IMR-90 (cell line): ENCODE measurements around the gene ZAR1. TPM values are rescaled to one million over a fixed set of nuclear protein-coding genes. Genes with fewer than 3 reads are reported as not detected.

ENCODE experiments used
- ATAC-seq: fragments of 200-7000 bp; cut with Tn5 transposase; 2 replicates; pipeline ENCODE4 v1.9.1; 2020; ENCODE audit warnings: low read depth, mild to moderate bottlenecking, moderate library complexity
- BruUV-seq: library from RNA; stranded (reverse); fragments of 400-500 nt; replicated peaks from 2 replicates; lab custom pipeline; 2021; lab: Mats Ljungman, UMichigan
- CTCF ChIA-PET: fragments of 300-600 bp; formaldehyde crosslinking; extraction: SDS; loops from one replicate; lab custom pipeline; 2021; ENCODE audit warnings: antibody characterized with exemption; lab: Yijun Ruan, JAX
- POLR2A ChIA-PET: fragments of 300-600 bp; sonication (Branson Sonifier 250); formaldehyde crosslinking; loops from one replicate; lab custom pipeline; 2022; ENCODE audit warnings: antibody characterized with exemption; ENCODE audit not compliant: unreplicated experiment; lab: Charles Lee
- DNase-seq: peaks from one replicate; pipeline ENCODE4 v3.0.0; 2013
- H2AFZ ChIP-seq: replicated peaks from 2 replicates; pipeline ENCODE3; 2013; ENCODE audit warnings: low read length, mild to moderate bottlenecking; ENCODE audit not compliant: poor library complexity
- H2AK5ac ChIP-seq: 2 replicates; pipeline ENCODE4 v1.6.1; 2013; ENCODE audit warnings: low read depth, low read length, inconsistent platforms
- H2AK9ac ChIP-seq: replicated peaks from 2 replicates; pipeline ENCODE3; 2013; ENCODE audit warnings: mild to moderate bottlenecking, low read depth, low read length, moderate library complexity; ENCODE audit not compliant: poor library complexity
- H2BK120ac ChIP-seq: 2 replicates; pipeline ENCODE4 v1.6.1; 2013; ENCODE audit warnings: low read depth, low read length, inconsistent platforms
- H2BK15ac ChIP-seq: 3 replicates; pipeline ENCODE4 v1.6.1; 2013; ENCODE audit warnings: low read depth, low read length, inconsistent platforms
- H2BK20ac ChIP-seq: 2 replicates; pipeline ENCODE4 v1.6.1; 2013; ENCODE audit warnings: low read depth, mild to moderate bottlenecking, inconsistent platforms, low read length, moderate library complexity
- H2BK5ac ChIP-seq: 2 replicates; pipeline ENCODE4 v1.6.1; 2013; ENCODE audit warnings: mild to moderate bottlenecking, low read depth, low read length, inconsistent platforms; ENCODE audit not compliant: poor library complexity, severe bottlenecking
- H3K14ac ChIP-seq: replicated peaks from 2 replicates; pipeline ENCODE4 v1.6.1; 2013; ENCODE audit warnings: low read depth, low read length, inconsistent platforms
- H3K18ac ChIP-seq: 2 replicates; pipeline ENCODE4 v1.6.1; 2013; ENCODE audit warnings: low read depth, low read length, control low read depth
- H3K23ac ChIP-seq: 2 replicates; pipeline ENCODE4 v1.6.1; 2013; ENCODE audit warnings: low read depth, low read length, inconsistent platforms
- H3K27ac ChIP-seq: 2 replicates; pipeline ENCODE4 v1.5.1; 2013; ENCODE audit warnings: mild to moderate bottlenecking, control low read depth, low read length; ENCODE audit not compliant: insufficient read depth
- H3K27me3 ChIP-seq: 2 replicates; pipeline ENCODE4 v1.6.1; 2013; ENCODE audit warnings: low read length; ENCODE audit not compliant: control insufficient read depth, insufficient read depth
- H3K36me3 ChIP-seq: 2 replicates; pipeline ENCODE4 v1.6.1; 2013; ENCODE audit warnings: low read length, mixed read lengths; ENCODE audit not compliant: control insufficient read depth, insufficient read depth
- H3K4ac ChIP-seq: 2 replicates; pipeline ENCODE4 v1.6.1; 2013; ENCODE audit warnings: low read depth, low read length, inconsistent platforms
- H3K4me1 ChIP-seq: 2 replicates; pipeline ENCODE4 v1.6.1; 2013; ENCODE audit warnings: low read length, mixed read lengths; ENCODE audit not compliant: control insufficient read depth, insufficient read depth
- H3K4me2 ChIP-seq: 2 replicates; pipeline ENCODE4 v1.6.1; 2013; ENCODE audit warnings: low read depth, mild to moderate bottlenecking, control low read depth, low read length, moderate library complexity
- H3K4me3 ChIP-seq: 2 replicates; pipeline ENCODE4 v1.5.1; 2013; ENCODE audit warnings: low read depth, mild to moderate bottlenecking, control low read depth, low read length, moderate library complexity; ENCODE audit not compliant: insufficient read depth
- H3K56ac ChIP-seq: 2 replicates; pipeline ENCODE4 v1.6.1; 2013; ENCODE audit warnings: low read length, inconsistent platforms; ENCODE audit not compliant: insufficient read depth; ENCODE audit errors: extremely low read depth
- H3K79me1 ChIP-seq, 2 experiments: 2 replicates each; pipeline ENCODE4 v1.6.1; 2013; ENCODE audit warnings: low read length in 2 of 2, inconsistent platforms in 1 of 2, low read depth in 1 of 2
- H3K9ac ChIP-seq: 2 replicates; pipeline ENCODE4 v1.6.1; 2013; ENCODE audit warnings: low read depth, low read length, control low read depth
- H3K9me1 ChIP-seq: 2 replicates; pipeline ENCODE4 v1.6.1; 2013; ENCODE audit warnings: low read length, inconsistent platforms; ENCODE audit not compliant: insufficient read depth
- H3K9me3 ChIP-seq: 2 replicates; pipeline ENCODE4 v1.6.1; 2013; ENCODE audit warnings: low read length; ENCODE audit not compliant: control insufficient read depth, insufficient read depth
- H4K20me1 ChIP-seq: 2 replicates; pipeline ENCODE4 v1.6.1; 2013; ENCODE audit warnings: low read length, inconsistent platforms; ENCODE audit not compliant: insufficient read depth
- H4K5ac ChIP-seq: 2 replicates; pipeline ENCODE4 v1.6.1; 2013; ENCODE audit warnings: mild to moderate bottlenecking, low read depth, low read length, control low read depth
- H4K8ac ChIP-seq, 2 experiments: 2 replicates each; pipeline ENCODE4 v1.6.1; 2013; ENCODE audit warnings: low read depth in 2 of 2, low read length in 2 of 2, control low read depth in 1 of 2, inconsistent platforms in 1 of 2
- H4K91ac ChIP-seq: 2 replicates; pipeline ENCODE4 v1.6.1; 2013; ENCODE audit warnings: low read depth, low read length, inconsistent platforms; ENCODE audit not compliant: insufficient read depth
- CEBPB ChIP-seq: IDR thresholded peaks from 2 replicates; pipeline ENCODE4 v1.6.1; 2012; ENCODE audit warnings: low read depth, low read length, improper control_type of control experiment
- CHD1 ChIP-seq: IDR thresholded peaks from 2 replicates; pipeline ENCODE4 v1.6.1; 2012; ENCODE audit warnings: low read depth, low read length, improper control_type of control experiment
- CTCF ChIP-seq: conservative IDR thresholded peaks from 2 replicates; pipeline ENCODE4 v1.5.1; 2012; ENCODE audit warnings: mild to moderate bottlenecking, low read depth, low read length, improper control_type of control experiment
- FOS ChIP-seq: fragments of 150-350 bp; IDR thresholded peaks from 2 replicates; pipeline ENCODE4 v1.6.1; 2016; ENCODE audit warnings: low read depth, low read length
- MAZ ChIP-seq: IDR thresholded peaks from 2 replicates; pipeline ENCODE4 v1.6.1; 2012; ENCODE audit warnings: low read depth, mild to moderate bottlenecking, low read length, improper control_type of control experiment, moderate library complexity, borderline replicate concordance
- NFE2L2 ChIP-seq: fragments of 150-350 bp; IDR thresholded peaks from 2 replicates; pipeline ENCODE4 v1.6.1; 2016; ENCODE audit warnings: low read depth, mild to moderate bottlenecking, low read length
- RAD21 ChIP-seq: IDR thresholded peaks from 2 replicates; pipeline ENCODE4 v1.6.1; 2012; ENCODE audit warnings: low read length, improper control_type of control experiment
- RCOR1 ChIP-seq: IDR thresholded peaks from 2 replicates; pipeline ENCODE4 v1.6.1; 2012; ENCODE audit warnings: mild to moderate bottlenecking, low read length, improper control_type of control experiment; ENCODE audit not compliant: insufficient replicate concordance
- WGBS, 2 experiments: methylation state at CpG; one replicate each; pipeline versions ENCODE4 v1.1.5 to v1.1.7; 2013; ENCODE audit warnings: missing lambda C conversion rate in 2 of 2; ENCODE audit not compliant: insufficient read length in 1 of 2; ENCODE audit errors: extremely low coverage in 2 of 2; 5-methylcytosine and 5-hydroxymethylcytosine counted together
- dilution Hi-C: fragments of 300-500 bp; cut with HindIII; formaldehyde crosslinking; loops from one replicate; pipeline ENCODE4 v1.14.3; 2018; ENCODE audit warnings: low sequenced_read_pairs; ENCODE audit not compliant: unreplicated experiment
- in situ Hi-C: fragments of 300-500 bp; cut with MboI; formaldehyde crosslinking; loops from 3 replicates; pipeline ENCODE4 v1.14.3; 2019; ENCODE audit warnings: low sequenced_read_pairs, inconsistent platforms, mixed read lengths
- intact Hi-C: fragments of 100-400 bp; cut with micrococcal nuclease; formaldehyde crosslinking; loops from 2 replicates; pipeline ENCODE4 v1.10.0; 2022
- polyA plus RNA-seq, 3 experiments: library from polyadenylated mRNA; depleted of rRNA; stranded (reverse); fragments of >200 nt; gene quantifications; 2 replicates each; pipeline ENCODE4 v1.2.3, GENCODE V29; 2012; ENCODE audit warnings: low replicate concordance in 1 of 3
- total RNA-seq: library from RNA; depleted of rRNA; stranded (reverse); fragments of >200 nt; gene quantifications from 2 replicates; pipeline ENCODE4 v1.2.3, GENCODE V29; 2012

The ZAR1 gene
- total and polyA plus RNA-seq, 2 of the 4 experiments (the other 2 are of a cell fraction) = not detected

- Histone ChIP-seq H3K36me3 (peaks cover 1% of the 10 kb centered on the region), H3K14ac (no peak overlapping the region), H3K4me3 (no peak overlapping the region), H3K9ac (no peak overlapping the region), H3K56ac (no peak overlapping the region), H3K4ac (no peak overlapping the region), H3K27ac (no peak overlapping the region), H3K4me1 (no peaks in the 10 kb centered on the region), H3K18ac (no peak overlapping the region), H3K27me3 (peaks cover 41% of the 10 kb centered on the region), H2BK15ac (no peak overlapping the region), H2BK20ac (no peak overlapping the region), H3K4me2 (no peak overlapping the region), H2BK5ac (no peak overlapping the region), H3K23ac (no peak overlapping the region), H4K20me1 (no peaks in the 10 kb centered on the region), H2AK5ac (no peak overlapping the region), H4K8ac (no peak overlapping the region), H3K9me1 (no peaks in the 10 kb centered on the region; the same call in 1 of the 2 replicates), H3K9me3 (peaks cover 15% of the 10 kb centered on the region), H2AFZ (no peak overlapping the region), H2BK120ac (no peak overlapping the region), H3K79me1 (no peaks in the 10 kb centered on the region), H2AK9ac (no peak overlapping the region), H4K91ac (no peak overlapping the region), H4K5ac (no peak overlapping the region)
- WGBS, 2 experiments = no CpG with 5 or more reads among the region's 4 CpGs
- dilution Hi-C loops (no loop called here), intact Hi-C loops (no loop called here), in situ Hi-C loops (loop anchor here (25.0 kb wide), 1 partner anchor 106 kb away; no protein-coding TSS in a partner anchor)
- ChIA-PET CTCF (no interaction called here), POLR2A (no interaction called here)
- BruUV-seq = no TSS peak
- TF ChIP-seq MAZ = no peak
- TF ChIP-seq NFE2L2 = no peak
- peak; percentile 46 for TF ChIP-seq CEBPB
- TF ChIP-seq RCOR1 = no peak
- no peak for TF ChIP-seq CHD1
- no peak for TF ChIP-seq RAD21
- TF ChIP-seq CTCF = no peak
- no peak for TF ChIP-seq FOS
- no peak for DNase-seq
- no peak for ATAC-seq
Observed at GRCh38 chr4:48493452-48494100, 3.5 kb downstream of the ZAR1 start.
